HCT116 (cell line): ENCODE results near the gene BCO1. TPM values are rescaled to one million over a fixed set of nuclear protein-coding genes. Genes with fewer than 3 reads are reported as not detected.

ENCODE experiments used
- ATAC-seq: fragments of 200-7000 bp; cut with Tn5 transposase; 2 replicates; pipeline ENCODE4 v1.9.1; 2020; ENCODE audit warnings: mild to moderate bottlenecking, moderate library complexity
- BruUV-seq: library from RNA; stranded (reverse); fragments of 400-500 nt; replicated peaks from 2 replicates; lab custom pipeline; 2021; lab: Mats Ljungman, UMichigan
- CTCF ChIA-PET: fragments of 300-600 bp; sonication (Branson Sonifier 250); formaldehyde crosslinking; loops from one replicate; lab custom pipeline; 2021; ENCODE audit warnings: antibody characterized with exemption; lab: Charles Lee
- POLR2A ChIA-PET: fragments of 300-600, 350-600 bp; sonication (Branson Sonifier 250); formaldehyde crosslinking; loops from one replicate; lab custom pipeline; 2021; ENCODE audit warnings: antibody characterized with exemption; lab: Charles Lee
- RAD21 ChIA-PET, 2 experiments: fragments of 300-600 bp; sonication (Branson Sonifier 250); formaldehyde crosslinking; loops; one replicate each; lab custom pipeline; 2023; ENCODE audit warnings: low total read pairs in 2 of 2; ENCODE audit not compliant: uncharacterized antibody in 2 of 2, unreplicated experiment in 2 of 2, low non-redundant PET in 1 of 2; lab: Charles Lee
- DNase-seq: peaks from one replicate; pipeline ENCODE4 v3.0.0-alpha.2; 2010; ENCODE audit warnings: low read depth, low spot score
- H2AFZ ChIP-seq: fragments of 200-600 bp; shearing (Covaris generic), sonication (generic); 2 replicates; pipeline ENCODE4 v1.6.1; 2017; ENCODE audit warnings: low read depth, mixed run types, mixed read lengths, antibody characterized with exemption, low read length; ENCODE audit not compliant: poor library complexity, severe bottlenecking
- H3K27ac ChIP-seq: 2 replicates; pipeline ENCODE4 v1.5.1; 2012; ENCODE audit warnings: low read depth, low read length
- H3K27me3 ChIP-seq: fragments of 200-600 bp; sonication (generic); 2 replicates; pipeline ENCODE4 v1.6.1; 2016; ENCODE audit warnings: mixed run types, low read length, mixed read lengths; ENCODE audit not compliant: insufficient read depth
- H3K36me3 ChIP-seq, 2 experiments: fragments of 200-500 bp in 1 of 2; fragments of 200-600 bp in 1 of 2; sonication (Bioruptor generic) in 1 of 2; sonication (generic) in 1 of 2; 2 replicates each; pipeline versions ENCODE4 v1.5.1 to v1.6.1; 2014 to 2016; ENCODE audit warnings: low read length in 2 of 2, inconsistent platforms in 1 of 2, mixed read lengths in 1 of 2, mixed run types in 1 of 2; ENCODE audit not compliant: insufficient read depth in 2 of 2, control insufficient read depth in 1 of 2
- H3K4me1 ChIP-seq, 2 experiments: fragments of 200-600 bp in 1 of 2; sonication (generic) in 1 of 2; 2 replicates each; pipeline versions ENCODE4 v1.5.1 to v1.6.1; 2012 to 2017; ENCODE audit warnings: low read length in 2 of 2, inconsistent platforms in 1 of 2, mild to moderate bottlenecking in 1 of 2, mixed read lengths in 1 of 2, mixed run types in 1 of 2, moderate library complexity in 1 of 2; ENCODE audit not compliant: insufficient read depth in 2 of 2, control insufficient read depth in 1 of 2
- H3K4me2 ChIP-seq: fragments of 200-600 bp; sonication (generic); 2 replicates; pipeline ENCODE4 v1.6.1; 2017; ENCODE audit warnings: mixed run types, low read length, mixed read lengths
- H3K4me3 ChIP-seq, 2 experiments: fragments of 200-600 bp in 1 of 2; sonication (generic) in 1 of 2; replicated peaks in 1 of 2; 2 replicates each; pipeline ENCODE4 v1.5.1; 2011 to 2016; ENCODE audit warnings: low read length in 2 of 2, control low read depth in 1 of 2, low read depth in 1 of 2, mild to moderate bottlenecking in 1 of 2, mixed read lengths in 1 of 2, mixed run types in 1 of 2
- H3K79me2 ChIP-seq: fragments of 200-600 bp; sonication (generic); 2 replicates; pipeline ENCODE4 v1.6.1; 2017; ENCODE audit warnings: mild to moderate bottlenecking, mixed run types, low read length, moderate library complexity, mixed read lengths; ENCODE audit not compliant: insufficient read depth
- H3K9ac ChIP-seq: fragments of 200-600 bp; sonication (generic); 2 replicates; pipeline ENCODE4 v1.6.1; 2016; ENCODE audit warnings: low read length, mixed read lengths
- H3K9me2 ChIP-seq: fragments of 200-600 bp; sonication (generic), shearing (Covaris generic); 2 replicates; pipeline ENCODE4 v1.6.1; 2017; ENCODE audit warnings: mixed run types, mild to moderate bottlenecking, moderate library complexity; ENCODE audit not compliant: insufficient read depth
- H3K9me3 ChIP-seq, 2 experiments: fragments of 200-500 bp in 1 of 2; fragments of 200-600 bp in 1 of 2; sonication (Bioruptor generic) in 1 of 2; sonication (generic) in 1 of 2; 2 replicates each; pipeline ENCODE4 v1.6.1; 2014 to 2017; ENCODE audit warnings: low read length in 2 of 2, mixed read lengths in 2 of 2, inconsistent platforms in 1 of 2, low read depth in 1 of 2, mild to moderate bottlenecking in 1 of 2, mixed run types in 1 of 2, moderate library complexity in 1 of 2; ENCODE audit not compliant: control insufficient read depth in 1 of 2, insufficient read depth in 1 of 2
- H4K20me1 ChIP-seq: fragments of 200-600 bp; sonication (generic), shearing (Covaris generic); 2 replicates; pipeline ENCODE4 v1.6.1; 2017; ENCODE audit warnings: mixed run types, mild to moderate bottlenecking, moderate library complexity; ENCODE audit not compliant: insufficient read depth
- CBX3 ChIP-seq: IDR thresholded peaks from 2 replicates; pipeline ENCODE4 v1.6.1; 2012; ENCODE audit warnings: low read depth
- CEBPB ChIP-seq: IDR thresholded peaks from 2 replicates; pipeline ENCODE4 v1.6.1; 2012; ENCODE audit warnings: low read depth
- CTCF ChIP-seq, 3 experiments: fragments of 200-600 bp in 1 of 3; sonication (generic) in 1 of 3; IDR thresholded peaks in 2 of 3; conservative IDR thresholded peaks in 1 of 3; 2 replicates each; pipeline ENCODE4 v1.5.1; 2012 to 2017; ENCODE audit warnings: low read depth in 2 of 3, low read length in 2 of 3, antibody characterized with exemption in 1 of 3, borderline replicate concordance in 1 of 3, control low read depth in 1 of 3, mild to moderate bottlenecking in 1 of 3, mixed read lengths in 1 of 3, mixed run types in 1 of 3, moderate library complexity in 1 of 3; ENCODE audit not compliant: insufficient read depth in 1 of 3
- EGR1 ChIP-seq: IDR thresholded peaks from 2 replicates; pipeline ENCODE4 v1.6.1; 2012; ENCODE audit warnings: low read depth
- ELF1 ChIP-seq: IDR thresholded peaks from 2 replicates; pipeline ENCODE4 v1.6.1; 2012; ENCODE audit warnings: low read depth, borderline replicate concordance
- FOSL1 ChIP-seq: IDR thresholded peaks from 2 replicates; pipeline ENCODE4 v1.6.1; 2012; ENCODE audit warnings: low read depth
- JUND ChIP-seq: IDR thresholded peaks from 2 replicates; pipeline ENCODE4 v1.6.1; 2012
- POLR2A ChIP-seq: IDR thresholded peaks from 2 replicates; pipeline ENCODE4 v1.7.0; 2011; ENCODE audit warnings: borderline replicate concordance; ENCODE audit not compliant: insufficient read depth, insufficient read length; ENCODE audit errors: extremely low read depth
- POLR2AphosphoS5 ChIP-seq: IDR thresholded peaks from 2 replicates; pipeline ENCODE4 v1.6.1; 2011; ENCODE audit warnings: mild to moderate bottlenecking, low read depth, low read length, moderate library complexity
- RAD21 ChIP-seq: IDR thresholded peaks from 2 replicates; pipeline ENCODE4 v1.6.1; 2012; ENCODE audit warnings: low read depth, mild to moderate bottlenecking
- SIN3A ChIP-seq: IDR thresholded peaks from 2 replicates; pipeline ENCODE4 v1.6.1; 2012; ENCODE audit warnings: low read depth
- SP1 ChIP-seq: IDR thresholded peaks from 2 replicates; pipeline ENCODE4 v1.6.1; 2012; ENCODE audit warnings: low read depth
- TCF7L2 ChIP-seq: IDR thresholded peaks from 2 replicates; pipeline ENCODE4 v1.7.0; 2011; ENCODE audit warnings: borderline replicate concordance, inconsistent platforms; ENCODE audit not compliant: insufficient read depth, insufficient read length; ENCODE audit errors: extremely low read depth
- YY1 ChIP-seq: IDR thresholded peaks from 2 replicates; pipeline ENCODE4 v1.6.1; 2011; ENCODE audit warnings: low read length, low read depth, moderate library complexity, mild to moderate bottlenecking; ENCODE audit not compliant: insufficient replicate concordance; ENCODE audit errors: extremely low read depth
- ZFX ChIP-seq: fragments of 450-650 bp; IDR thresholded peaks from 2 replicates; pipeline ENCODE4 v1.6.1; 2017
- ZNF274 ChIP-seq: fragments of 200-500 bp; sonication (Bioruptor generic); IDR thresholded peaks from 2 replicates; pipeline ENCODE4 v1.6.1; 2014; ENCODE audit warnings: mild to moderate bottlenecking, low read depth, low read length, inconsistent platforms
- intact Hi-C: fragments of 100-400 bp; cut with micrococcal nuclease; formaldehyde crosslinking; loops from 2 replicates; pipeline ENCODE4 v1.10.0; 2022
- total RNA-seq: library from RNA; stranded (reverse); gene quantifications from one replicate; pipeline ENCODE4 v1.2.1, GENCODE V29; 2021; ENCODE audit not compliant: unreplicated experiment
- TF ChIP-seq, protein P1 (sequence below): IDR thresholded peaks from 2 replicates; pipeline ENCODE4 v1.6.1; 2012; ENCODE audit warnings: low read depth
- TF ChIP-seq, protein P2 (sequence below): IDR thresholded peaks from 2 replicates; pipeline ENCODE4 v1.6.1; 2012
- TF ChIP-seq, protein P3 (sequence below): IDR thresholded peaks from 2 replicates; pipeline ENCODE4 v1.6.1; 2012

The BCO1 gene
- total RNA-seq, 1 experiment from 2014 or later: not detected

DNA sequence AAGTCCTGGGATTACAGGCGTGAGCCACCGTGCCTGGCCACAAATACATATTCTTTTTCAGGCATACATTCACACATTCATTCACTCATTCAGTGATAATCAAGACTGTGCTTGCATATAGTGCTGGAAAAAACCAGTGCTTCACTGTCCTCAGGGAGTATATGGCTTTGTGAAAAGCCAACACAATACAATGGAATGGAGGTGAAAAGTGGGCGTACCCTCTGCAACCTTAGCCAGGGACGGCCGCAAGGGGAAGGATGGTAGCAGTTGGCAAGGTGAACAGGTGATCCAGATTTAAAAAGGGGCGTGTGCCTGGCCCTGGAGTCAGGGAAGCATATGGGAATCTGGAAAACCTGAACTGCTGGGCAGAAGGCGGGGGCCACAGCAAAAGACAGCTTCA is 58.1 kb downstream of the BCO1 start (continued):
- TF ChIP-seq, protein P1, sequence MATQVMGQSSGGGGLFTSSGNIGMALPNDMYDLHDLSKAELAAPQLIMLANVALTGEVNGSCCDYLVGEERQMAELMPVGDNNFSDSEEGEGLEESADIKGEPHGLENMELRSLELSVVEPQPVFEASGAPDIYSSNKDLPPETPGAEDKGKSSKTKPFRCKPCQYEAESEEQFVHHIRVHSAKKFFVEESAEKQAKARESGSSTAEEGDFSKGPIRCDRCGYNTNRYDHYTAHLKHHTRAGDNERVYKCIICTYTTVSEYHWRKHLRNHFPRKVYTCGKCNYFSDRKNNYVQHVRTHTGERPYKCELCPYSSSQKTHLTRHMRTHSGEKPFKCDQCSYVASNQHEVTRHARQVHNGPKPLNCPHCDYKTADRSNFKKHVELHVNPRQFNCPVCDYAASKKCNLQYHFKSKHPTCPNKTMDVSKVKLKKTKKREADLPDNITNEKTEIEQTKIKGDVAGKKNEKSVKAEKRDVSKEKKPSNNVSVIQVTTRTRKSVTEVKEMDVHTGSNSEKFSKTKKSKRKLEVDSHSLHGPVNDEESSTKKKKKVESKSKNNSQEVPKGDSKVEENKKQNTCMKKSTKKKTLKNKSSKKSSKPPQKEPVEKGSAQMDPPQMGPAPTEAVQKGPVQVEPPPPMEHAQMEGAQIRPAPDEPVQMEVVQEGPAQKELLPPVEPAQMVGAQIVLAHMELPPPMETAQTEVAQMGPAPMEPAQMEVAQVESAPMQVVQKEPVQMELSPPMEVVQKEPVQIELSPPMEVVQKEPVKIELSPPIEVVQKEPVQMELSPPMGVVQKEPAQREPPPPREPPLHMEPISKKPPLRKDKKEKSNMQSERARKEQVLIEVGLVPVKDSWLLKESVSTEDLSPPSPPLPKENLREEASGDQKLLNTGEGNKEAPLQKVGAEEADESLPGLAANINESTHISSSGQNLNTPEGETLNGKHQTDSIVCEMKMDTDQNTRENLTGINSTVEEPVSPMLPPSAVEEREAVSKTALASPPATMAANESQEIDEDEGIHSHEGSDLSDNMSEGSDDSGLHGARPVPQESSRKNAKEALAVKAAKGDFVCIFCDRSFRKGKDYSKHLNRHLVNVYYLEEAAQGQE: no peak
- TF ChIP-seq RAD21 (no peak), POLR2A (no peak), POLR2AphosphoS5 (no peak), SIN3A (no peak), ZFX (no peak), FOSL1 (no peak), YY1 (no peak), JUND (no peak), SP1 (no peak), CEBPB (no peak)
- TF ChIP-seq, all 23 proteins: peak for 0

- intact Hi-C loops: no loop called here
- Histone ChIP-seq H3K27me3 (no peaks in the 10 kb centered on the region), H3K79me2 (no peaks in the 10 kb centered on the region), H3K4me3 (no peak overlapping the region), H2AFZ (no peak overlapping the region), H3K36me3 (no peaks in the 10 kb centered on the region), H3K27ac (no peak overlapping the region), H3K9me3 (no peaks in the 10 kb centered on the region), H3K4me1 (no peaks in the 10 kb centered on the region), H3K9me2 (no peaks in the 10 kb centered on the region), H4K20me1 (no peaks in the 10 kb centered on the region), H3K9ac (no peak overlapping the region), H3K4me2 (no peak overlapping the region)
- ChIA-PET CTCF (no interaction called here), RAD21 (no interaction called here), POLR2A (interaction anchor here (1.2 kb wide), 1 partner anchor 31 kb away, joined by 3 read pairs; no protein-coding TSS in a partner anchor)
- no peak for DNase-seq
- no peak for ATAC-seq
- BruUV-seq: no TSS peak
- TF ChIP-seq ZFX (no peak), FOSL1 (no peak), SIN3A (no peak), ELF1 (no peak), SP1 (no peak), CTCF (IDR thresholded peaks at IDR 0.05 in 2 of 3, conservative IDR thresholded peaks at IDR 0.05 in 1 of 3; ENCODE audit: borderline replicate concordance in 1 of 3, insufficient read depth in 1 of 3, low read depth in 2 of 3, low read length in 2 of 3) (no peak), JUND (no peak), TCF7L2 (no peak), ZNF274 (no peak), CEBPB (no peak), EGR1 (no peak), YY1 (no peak), CBX3 (no peak)
- TF ChIP-seq, protein P2, sequence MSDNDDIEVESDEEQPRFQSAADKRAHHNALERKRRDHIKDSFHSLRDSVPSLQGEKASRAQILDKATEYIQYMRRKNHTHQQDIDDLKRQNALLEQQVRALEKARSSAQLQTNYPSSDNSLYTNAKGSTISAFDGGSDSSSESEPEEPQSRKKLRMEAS: no peak
- TF ChIP-seq, protein P3, sequence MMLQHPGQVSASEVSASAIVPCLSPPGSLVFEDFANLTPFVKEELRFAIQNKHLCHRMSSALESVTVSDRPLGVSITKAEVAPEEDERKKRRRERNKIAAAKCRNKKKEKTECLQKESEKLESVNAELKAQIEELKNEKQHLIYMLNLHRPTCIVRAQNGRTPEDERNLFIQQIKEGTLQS: no peak
Observed at GRCh38 chr16:81307770-81308169, 69.3 kb downstream of the BCO1 start.
